Glutamatergic neuron (in vitro differentiated cells): Measurements from ENCODE around the gene ZNF20. TPM values are rescaled to one million over a fixed set of nuclear protein-coding genes. Genes with fewer than 3 reads are reported as not detected.
"Not testable (repeated sequence)": the region's sequence is repeated elsewhere in the genome, so short reads cannot be mapped to it uniquely, and the experiment has no call there.

ENCODE experiments used
- DNase-seq: peaks from one replicate; pipeline ENCODE4 v3.0.0; 2022
- H3K27ac Mint-ChIP-seq: one replicate; pipeline ENCODE4 v1.8.0; 2020; ENCODE audit warnings: mild to moderate bottlenecking, mixed read lengths, inconsistent platforms; ENCODE audit not compliant: unreplicated experiment
- H3K27me3 Mint-ChIP-seq: one replicate; pipeline ENCODE4 v1.8.0; 2020; ENCODE audit warnings: mild to moderate bottlenecking, moderate library complexity, mixed read lengths, inconsistent platforms; ENCODE audit not compliant: unreplicated experiment
- H3K36me3 Mint-ChIP-seq: one replicate; pipeline ENCODE4 v1.8.0; 2020; ENCODE audit warnings: mild to moderate bottlenecking, mixed read lengths, inconsistent platforms; ENCODE audit not compliant: unreplicated experiment
- H3K4me1 Mint-ChIP-seq: one replicate; pipeline ENCODE4 v1.8.0; 2020; ENCODE audit warnings: mild to moderate bottlenecking, low read depth, mixed read lengths, inconsistent platforms; ENCODE audit not compliant: unreplicated experiment
- H3K4me3 Mint-ChIP-seq: one replicate; pipeline ENCODE4 v1.8.0; 2020; ENCODE audit warnings: mild to moderate bottlenecking, mixed read lengths, inconsistent platforms; ENCODE audit not compliant: unreplicated experiment
- H3K9me3 Mint-ChIP-seq: one replicate; pipeline ENCODE4 v1.8.0; 2020; ENCODE audit warnings: mild to moderate bottlenecking, moderate library complexity, mixed read lengths, inconsistent platforms; ENCODE audit not compliant: unreplicated experiment
- CTCF ChIP-seq: fragments of 200-600 bp; sonication (generic); IDR thresholded peaks from one replicate; pipeline ENCODE4 v1.5.0; 2021; ENCODE audit not compliant: partially characterized antibody, unreplicated experiment
- total RNA-seq: library from RNA; stranded (reverse); fragmentation: NEBNext Ultra II Directional; extraction: Animal tissue kit (Norgen Biotek cat#: 25700); gene quantifications from one replicate; pipeline ENCODE4 v1.2.1, GENCODE V29; 2021; ENCODE audit not compliant: unreplicated experiment

Gene ZNF20
- total RNA-seq, 1 donor from 2014 or later: 8.1 TPM

DNA sequence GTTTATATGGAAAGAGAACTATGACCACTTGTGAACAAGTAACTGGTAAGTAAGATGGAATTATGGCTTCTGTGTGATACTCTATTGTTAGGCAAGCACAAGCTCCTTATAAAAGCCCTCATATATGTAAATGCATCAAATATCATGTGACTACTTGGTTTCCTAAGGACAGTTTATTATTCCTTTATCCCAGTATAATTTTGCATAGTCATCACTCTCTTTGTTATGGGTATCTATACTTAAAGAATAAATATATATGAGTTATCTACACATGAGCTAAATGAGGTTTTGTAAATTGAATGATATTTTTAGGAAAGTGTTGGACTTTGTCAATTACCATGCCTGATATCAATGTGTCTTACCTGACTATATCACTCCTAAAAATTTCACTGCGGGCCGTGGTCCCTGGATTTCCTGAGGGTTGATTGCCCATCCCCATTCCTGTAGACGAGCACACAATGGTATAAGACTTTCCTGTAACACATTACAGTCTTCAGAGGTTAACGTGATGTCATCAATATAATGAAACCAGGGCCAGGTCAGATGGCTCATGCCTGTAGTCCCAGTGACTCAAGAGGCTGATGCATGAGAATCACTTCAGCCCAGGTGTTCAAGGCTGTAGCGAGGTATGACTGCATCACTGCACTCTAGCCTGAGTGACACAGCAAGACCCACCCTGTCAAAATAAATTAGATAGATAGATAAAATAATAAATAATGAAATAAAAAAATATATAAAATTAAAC lies 54.9 kb downstream of the ZNF20 start:
- H3K4me3 Mint-ChIP-seq: no peak overlapping the region
- no peak overlapping the region for H3K27ac Mint-ChIP-seq
- peaks cover 10% of the 10 kb centered on the region for H3K9me3 Mint-ChIP-seq
- no peak for DNase-seq
- no peaks in the 10 kb centered on the region for H3K27me3 Mint-ChIP-seq
- TF ChIP-seq CTCF: no peak
- no peaks in the 10 kb centered on the region for H3K4me1 Mint-ChIP-seq
- H3K36me3 Mint-ChIP-seq: peaks cover 20% of the 10 kb centered on the region

GRCh38 chr19:12083336-12083735 lies 56.8 kb downstream of the ZNF20 start:
- H3K4me3 Mint-ChIP-seq, H3K27me3 Mint-ChIP-seq, H3K27ac Mint-ChIP-seq, H3K4me1 Mint-ChIP-seq, DNase-seq: not testable (repeated sequence)
- H3K36me3 Mint-ChIP-seq: peaks cover 30% of the 10 kb centered on the region
- peaks cover 17% of the 10 kb centered on the region for H3K9me3 Mint-ChIP-seq

Other genes starting within 250 kb of the ZNF20 start
- gene ZNF700, start 215.2 kb downstream of the ZNF20 start, total RNA-seq: 17.8 TPM
- gene ZNF763, start 175.3 kb downstream of the ZNF20 start, total RNA-seq: 10.3 TPM
- 4.5 TPM for gene ZNF433, start 104.7 kb downstream of the ZNF20 start, total RNA-seq
- gene ZNF878, start 87.4 kb downstream of the ZNF20 start, total RNA-seq: 1.6 TPM
- gene ZNF844, start 75.6 kb downstream of the ZNF20 start, total RNA-seq: 22.2 TPM
- 25.1 TPM for gene ZNF625, start 16.4 kb upstream of the ZNF20 start, total RNA-seq
- 15.5 TPM for gene ZNF136, start 22.7 kb upstream of the ZNF20 start, total RNA-seq
- gene ZNF44, start 154.5 kb upstream of the ZNF20 start, total RNA-seq: 15.2 TPM
- gene ZNF563, start 193.3 kb upstream of the ZNF20 start, total RNA-seq: 3.8 TPM
- 1.2 TPM for gene ZNF442, start 225.3 kb upstream of the ZNF20 start, total RNA-seq